HEK293 (cell line): ENCODE results near the gene P2RX1.

Source experiments
- CTCF ChIA-PET: fragments of 350-600 bp; formaldehyde crosslinking; extraction: SDS; loops from one replicate; lab custom pipeline; 2021; ENCODE audit warnings: antibody characterized with exemption; lab: Yijun Ruan, JAX
- POLR2A ChIA-PET: fragments of 300-600 bp; formaldehyde crosslinking; extraction: SDS; loops from one replicate; lab custom pipeline; 2020; ENCODE audit warnings: antibody characterized with exemption, inconsistent platforms; lab: Yijun Ruan, JAX
- H3K27ac ChIP-seq: fragments of 200-500 bp; sonication (Bioruptor generic); 2 replicates; pipeline ENCODE4 v1.5.1; 2014; ENCODE audit warnings: low read depth, low read length, control low read depth, inconsistent platforms; ENCODE audit errors: extremely low read depth
- H3K36me3 ChIP-seq, 2 experiments: fragments of 200-500 bp in 1 of 2; sonication (Bioruptor generic) in 1 of 2; 1 replicate in 1 of 2; 2 replicates in 1 of 2; pipeline ENCODE4 v1.5.1; 2014 to 2017; ENCODE audit warnings: inconsistent platforms in 2 of 2, low read length in 2 of 2; ENCODE audit not compliant: control insufficient read depth in 2 of 2, insufficient read depth in 1 of 2
- H3K4me1 ChIP-seq: fragments of 200-500 bp; sonication (Bioruptor generic); 2 replicates; pipeline ENCODE4 v1.5.1; 2014; ENCODE audit warnings: mild to moderate bottlenecking, low read length, inconsistent platforms; ENCODE audit not compliant: control insufficient read depth, insufficient read depth
- H3K4me3 ChIP-seq: 2 replicates; pipeline ENCODE4 v1.5.1; 2011; ENCODE audit warnings: low read depth, mild to moderate bottlenecking, control low read depth, low read length, moderate library complexity
- H3K9me3 ChIP-seq: fragments of 200-500 bp; sonication (Bioruptor generic); 2 replicates; pipeline ENCODE4 v1.5.1; 2014; ENCODE audit warnings: low read depth, low read length, inconsistent platforms; ENCODE audit not compliant: control insufficient read depth, insufficient read depth
- EGR2 ChIP-seq: fragments of 450-650 bp; formaldehyde crosslinking; IDR thresholded peaks from 2 replicates; pipeline ENCODE4 v1.5.1; 2016; ENCODE audit warnings: low read depth, missing biosample characterization, missing genetic modification characterization
- GLIS2 ChIP-seq: fragments of 450-650 bp; formaldehyde crosslinking; IDR thresholded peaks from 2 replicates; pipeline ENCODE4 v1.5.1; 2016; ENCODE audit warnings: missing biosample characterization, missing genetic modification characterization
- HOXC10 ChIP-seq: sonication (generic); formaldehyde crosslinking; IDR thresholded peaks from 2 replicates; pipeline ENCODE4 v1.8.1; 2023; ENCODE audit warnings: mild to moderate bottlenecking, missing genetic modification reagents
- HOXD13 ChIP-seq: sonication (generic); formaldehyde crosslinking; IDR thresholded peaks from 2 replicates; pipeline ENCODE4 v1.8.0; 2022; ENCODE audit warnings: missing genetic modification reagents, borderline replicate concordance
- KLF1 ChIP-seq: fragments of 450-650 bp; formaldehyde crosslinking; IDR thresholded peaks from 2 replicates; pipeline ENCODE4 v1.5.1; 2016; ENCODE audit warnings: missing biosample characterization, missing genetic modification characterization
- REPIN1 ChIP-seq: fragments of 450-650 bp; formaldehyde crosslinking; IDR thresholded peaks from 2 replicates; pipeline ENCODE4 v1.5.1; 2017; ENCODE audit warnings: missing biosample characterization, missing genetic modification characterization, low read depth
- SETDB1 ChIP-seq: IDR thresholded peaks from one replicate; pipeline ENCODE4 v1.6.1; 2017; ENCODE audit warnings: mild to moderate bottlenecking, low read length, moderate library complexity, mixed read lengths; ENCODE audit not compliant: insufficient read length
- ZFHX2 ChIP-seq: fragments of 450-650 bp; formaldehyde crosslinking; conservative IDR thresholded peaks from 2 replicates; pipeline ENCODE4 v1.5.1; 2016; ENCODE audit warnings: missing biosample characterization, missing genetic modification characterization
- ZIC2 ChIP-seq: fragments of 450-650 bp; formaldehyde crosslinking; IDR thresholded peaks from 2 replicates; pipeline ENCODE4 v1.5.1; 2016; ENCODE audit warnings: missing biosample characterization, missing genetic modification characterization
- ZNF140 ChIP-seq: fragments of 450-650 bp; formaldehyde crosslinking; IDR thresholded peaks from 2 replicates; pipeline ENCODE4 v1.5.1; 2016; ENCODE audit warnings: missing biosample characterization, missing genetic modification characterization
- ZNF157 ChIP-seq: fragments of 450-650 bp; formaldehyde crosslinking; IDR thresholded peaks from 2 replicates; pipeline ENCODE4 v1.5.1; 2016; ENCODE audit warnings: missing biosample characterization, missing genetic modification characterization
- ZNF2 ChIP-seq: fragments of 450-650 bp; formaldehyde crosslinking; IDR thresholded peaks from 2 replicates; pipeline ENCODE4 v1.5.1; 2016; ENCODE audit warnings: missing biosample characterization, missing genetic modification characterization
- ZNF239 ChIP-seq: fragments of 450-650 bp; formaldehyde crosslinking; IDR thresholded peaks from 2 replicates; pipeline ENCODE4 v1.5.1; 2016; ENCODE audit warnings: missing biosample characterization, missing genetic modification characterization
- ZNF529 ChIP-seq: fragments of 450-650 bp; formaldehyde crosslinking; IDR thresholded peaks from 2 replicates; pipeline ENCODE4 v1.5.1; 2017; ENCODE audit warnings: missing genetic modification characterization, missing biosample characterization; ENCODE audit not compliant: insufficient replicate concordance
- ZNF677 ChIP-seq: fragments of 450-650 bp; IDR thresholded peaks from 2 replicates; pipeline ENCODE4 v1.5.0; 2018; ENCODE audit warnings: missing biosample characterization, mild to moderate bottlenecking, missing genetic modification characterization, moderate library complexity
- ZNF791 ChIP-seq: fragments of 450-650 bp; formaldehyde crosslinking; IDR thresholded peaks from 2 replicates; pipeline ENCODE4 v1.5.1; 2016; ENCODE audit warnings: missing biosample characterization, missing genetic modification characterization
- ZXDB ChIP-seq: fragments of 450-650 bp; formaldehyde crosslinking; IDR thresholded peaks from 2 replicates; pipeline ENCODE4 v1.5.1; 2016; ENCODE audit warnings: missing biosample characterization, missing genetic modification characterization
- TF ChIP-seq, protein P1 (sequence below): fragments of 450-650 bp; formaldehyde crosslinking; IDR thresholded peaks from 2 replicates; pipeline ENCODE4 v1.5.1; 2017; ENCODE audit warnings: missing biosample characterization, missing genetic modification characterization
- TF ChIP-seq, protein P2 (sequence below): fragments of 450-650 bp; formaldehyde crosslinking; IDR thresholded peaks from 2 replicates; pipeline ENCODE4 v1.5.1; 2016; ENCODE audit warnings: missing biosample characterization, missing genetic modification characterization
- TF ChIP-seq, protein P3 (sequence below): fragments of 450-650 bp; formaldehyde crosslinking; IDR thresholded peaks from 2 replicates; pipeline ENCODE4 v1.5.1; 2016; ENCODE audit warnings: missing biosample characterization, missing genetic modification characterization
- TF ChIP-seq, protein P4 (sequence below): fragments of 450-650 bp; IDR thresholded peaks from 2 replicates; pipeline ENCODE4 v1.5.1; 2018; ENCODE audit warnings: missing biosample characterization, mild to moderate bottlenecking, missing genetic modification characterization
- TF ChIP-seq, protein P5 (sequence below): fragments of 450-650 bp; formaldehyde crosslinking; IDR thresholded peaks from 2 replicates; pipeline ENCODE4 v1.5.1; 2016; ENCODE audit warnings: missing biosample characterization, missing genetic modification characterization

Gene P2RX1

DNA sequence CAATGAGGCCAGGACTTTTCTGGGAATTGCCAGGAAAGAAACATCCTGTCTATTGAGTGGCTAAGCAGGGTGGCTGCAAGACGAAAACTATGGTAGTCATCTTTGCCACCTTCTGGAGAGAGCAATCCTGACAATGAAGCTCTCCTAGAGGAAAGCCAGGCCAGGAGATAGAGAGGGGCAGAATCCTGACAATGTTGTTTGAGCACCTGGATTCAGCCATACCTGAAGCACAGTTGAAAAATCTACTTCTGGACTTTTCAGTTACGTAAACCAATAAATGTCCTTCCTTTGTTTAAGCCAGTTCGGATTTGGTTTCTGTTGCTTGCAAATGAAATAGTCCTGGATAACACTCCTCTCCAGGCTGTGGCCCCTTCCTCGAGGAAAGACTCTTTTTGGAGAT, 9.4 kb downstream of the P2RX1 start (continued):
- TF ChIP-seq, protein P1, sequence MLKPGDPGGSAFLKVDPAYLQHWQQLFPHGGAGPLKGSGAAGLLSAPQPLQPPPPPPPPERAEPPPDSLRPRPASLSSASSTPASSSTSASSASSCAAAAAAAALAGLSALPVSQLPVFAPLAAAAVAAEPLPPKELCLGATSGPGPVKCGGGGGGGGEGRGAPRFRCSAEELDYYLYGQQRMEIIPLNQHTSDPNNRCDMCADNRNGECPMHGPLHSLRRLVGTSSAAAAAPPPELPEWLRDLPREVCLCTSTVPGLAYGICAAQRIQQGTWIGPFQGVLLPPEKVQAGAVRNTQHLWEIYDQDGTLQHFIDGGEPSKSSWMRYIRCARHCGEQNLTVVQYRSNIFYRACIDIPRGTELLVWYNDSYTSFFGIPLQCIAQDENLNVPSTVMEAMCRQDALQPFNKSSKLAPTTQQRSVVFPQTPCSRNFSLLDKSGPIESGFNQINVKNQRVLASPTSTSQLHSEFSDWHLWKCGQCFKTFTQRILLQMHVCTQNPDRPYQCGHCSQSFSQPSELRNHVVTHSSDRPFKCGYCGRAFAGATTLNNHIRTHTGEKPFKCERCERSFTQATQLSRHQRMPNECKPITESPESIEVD (tag by site-specific recombination): no peak
- TF ChIP-seq, protein P2, sequence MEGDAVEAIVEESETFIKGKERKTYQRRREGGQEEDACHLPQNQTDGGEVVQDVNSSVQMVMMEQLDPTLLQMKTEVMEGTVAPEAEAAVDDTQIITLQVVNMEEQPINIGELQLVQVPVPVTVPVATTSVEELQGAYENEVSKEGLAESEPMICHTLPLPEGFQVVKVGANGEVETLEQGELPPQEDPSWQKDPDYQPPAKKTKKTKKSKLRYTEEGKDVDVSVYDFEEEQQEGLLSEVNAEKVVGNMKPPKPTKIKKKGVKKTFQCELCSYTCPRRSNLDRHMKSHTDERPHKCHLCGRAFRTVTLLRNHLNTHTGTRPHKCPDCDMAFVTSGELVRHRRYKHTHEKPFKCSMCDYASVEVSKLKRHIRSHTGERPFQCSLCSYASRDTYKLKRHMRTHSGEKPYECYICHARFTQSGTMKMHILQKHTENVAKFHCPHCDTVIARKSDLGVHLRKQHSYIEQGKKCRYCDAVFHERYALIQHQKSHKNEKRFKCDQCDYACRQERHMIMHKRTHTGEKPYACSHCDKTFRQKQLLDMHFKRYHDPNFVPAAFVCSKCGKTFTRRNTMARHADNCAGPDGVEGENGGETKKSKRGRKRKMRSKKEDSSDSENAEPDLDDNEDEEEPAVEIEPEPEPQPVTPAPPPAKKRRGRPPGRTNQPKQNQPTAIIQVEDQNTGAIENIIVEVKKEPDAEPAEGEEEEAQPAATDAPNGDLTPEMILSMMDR (tag by site-specific recombination): no peak

DNA sequence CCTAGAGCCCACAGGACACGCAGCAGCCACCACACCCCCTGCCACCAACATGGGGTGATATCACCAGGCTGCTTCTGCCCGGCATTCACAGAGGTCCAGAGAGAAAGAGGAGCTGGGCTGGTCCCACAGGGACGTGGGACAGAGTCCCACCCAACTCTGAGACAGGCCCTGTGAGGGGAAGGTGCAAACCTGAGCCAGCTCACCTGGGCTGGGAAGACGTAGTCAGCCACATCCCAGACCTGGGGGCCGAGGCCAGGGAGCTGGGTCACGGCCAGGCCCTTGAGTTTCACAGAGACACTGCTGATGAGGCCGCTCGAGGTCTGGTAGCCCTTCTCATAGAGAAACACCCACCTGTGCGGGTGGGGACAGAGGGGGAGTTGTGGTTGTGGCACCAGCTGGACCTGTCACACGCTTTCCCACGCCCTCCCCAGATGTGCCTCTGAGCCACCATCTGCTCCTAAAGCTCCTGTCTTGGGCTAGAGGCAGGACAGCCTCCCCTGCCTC, 11.2 kb downstream of the P2RX1 start:
- no peaks in the 10 kb centered on the region for H3K4me1 ChIP-seq
- CTCF ChIA-PET: interaction anchor here (4.1 to 7.3 kb wide), 2 partner anchors 8 to 60 kb away, joined by 52 to 60 read pairs; partner anchors contain the start of gene NCBP3
- TF ChIP-seq EGR2 (tag by site-specific recombination) (peak; percentile 35), ZNF2 (tag by site-specific recombination) (no peak), ZFHX2 (0 out of 2 replicates have a peak, but pooled peaks have one; percentile 21), KLF1 (peak; percentile 73)
- TF ChIP-seq, all 188 proteins: peak for 3
- H3K36me3 ChIP-seq: no peaks in the 10 kb centered on the region
- POLR2A ChIA-PET: interaction anchor here (0.6 kb wide), 1 partner anchor 58 kb away, joined by 4 read pairs; no protein-coding TSS in a partner anchor
- H3K9me3 ChIP-seq: no peaks in the 10 kb centered on the region
- no peak overlapping the region for H3K4me3 ChIP-seq
- no peak overlapping the region for H3K27ac ChIP-seq

DNA sequence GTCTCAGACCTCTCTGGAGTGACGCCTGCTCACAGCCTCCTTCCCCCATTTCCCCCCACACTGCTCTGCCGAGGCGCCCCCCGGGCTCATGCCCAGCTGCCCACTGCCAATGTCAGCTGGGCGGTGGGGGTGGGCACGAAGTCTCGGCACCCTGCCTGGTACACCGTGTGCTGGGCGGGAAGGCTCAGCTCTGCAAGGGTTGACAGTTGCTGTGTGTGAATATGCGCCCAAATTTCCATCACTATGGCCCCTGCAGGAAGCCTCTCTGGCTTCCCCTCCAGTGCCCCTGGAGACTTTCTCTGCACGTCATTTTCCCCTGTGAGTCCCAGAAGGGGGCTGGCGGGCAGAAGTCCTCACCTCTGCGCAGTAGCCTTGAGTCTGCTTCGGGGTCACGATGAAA, 11.8 kb downstream of the P2RX1 start:
- ChIA-PET POLR2A (interaction anchor here (0.6 kb wide), 1 partner anchor 57 kb away, joined by 4 read pairs; no protein-coding TSS in a partner anchor), CTCF (interaction anchor here (0.7 to 7.3 kb wide), 4 partner anchors 9 to 812 kb away, joined by 3 to 60 read pairs (median 28); partner anchors contain the start of gene NCBP3)
- H3K4me3 ChIP-seq: no peak overlapping the region

DNA sequence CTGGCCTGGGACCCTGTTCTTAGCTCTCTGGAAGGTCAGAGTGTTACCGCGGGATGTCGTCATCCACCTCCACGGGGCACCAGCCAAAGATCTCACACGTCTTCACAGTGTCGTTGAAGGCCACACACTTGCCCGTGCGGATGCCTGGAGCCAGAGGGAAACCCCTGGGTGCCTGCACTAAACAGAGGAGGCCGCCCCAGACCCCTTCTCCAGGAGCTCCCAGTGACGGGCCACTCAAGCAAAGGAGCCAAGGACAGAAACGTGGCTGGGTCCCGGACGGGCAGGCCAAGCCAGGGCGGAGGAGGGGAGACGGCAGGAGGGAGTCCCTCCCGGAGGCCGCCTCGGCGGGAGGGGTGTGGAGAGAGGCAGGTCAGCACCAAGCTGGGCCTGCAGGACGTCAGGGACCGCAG, 12.4 kb downstream of the P2RX1 start:
- H3K9me3 ChIP-seq: no peaks in the 10 kb centered on the region
- H3K4me3 ChIP-seq: no peak overlapping the region
- H3K27ac ChIP-seq: no peak overlapping the region
- H3K4me1 ChIP-seq: no peaks in the 10 kb centered on the region
- H3K36me3 ChIP-seq: no peaks in the 10 kb centered on the region
- POLR2A ChIA-PET: interaction anchor here (0.6 kb wide), 1 partner anchor 11 kb away, joined by 3 read pairs; the partner anchor contains the start of gene CAMKK1
- CTCF ChIA-PET: interaction anchor here (0.7 to 7.3 kb wide), 3 partner anchors 9 to 813 kb away, joined by 3 to 60 read pairs (median 3); no protein-coding TSS in a partner anchor
- no peak for TF ChIP-seq REPIN1 (tag by site-specific recombination)
- TF ChIP-seq ZNF791: no peak
- no peak for TF ChIP-seq ZNF529 (tag by site-specific recombination)
- TF ChIP-seq ZIC2 (tag by site-specific recombination): peak; percentile 75
- TF ChIP-seq SETDB1: no peak
- TF ChIP-seq, protein P3, sequence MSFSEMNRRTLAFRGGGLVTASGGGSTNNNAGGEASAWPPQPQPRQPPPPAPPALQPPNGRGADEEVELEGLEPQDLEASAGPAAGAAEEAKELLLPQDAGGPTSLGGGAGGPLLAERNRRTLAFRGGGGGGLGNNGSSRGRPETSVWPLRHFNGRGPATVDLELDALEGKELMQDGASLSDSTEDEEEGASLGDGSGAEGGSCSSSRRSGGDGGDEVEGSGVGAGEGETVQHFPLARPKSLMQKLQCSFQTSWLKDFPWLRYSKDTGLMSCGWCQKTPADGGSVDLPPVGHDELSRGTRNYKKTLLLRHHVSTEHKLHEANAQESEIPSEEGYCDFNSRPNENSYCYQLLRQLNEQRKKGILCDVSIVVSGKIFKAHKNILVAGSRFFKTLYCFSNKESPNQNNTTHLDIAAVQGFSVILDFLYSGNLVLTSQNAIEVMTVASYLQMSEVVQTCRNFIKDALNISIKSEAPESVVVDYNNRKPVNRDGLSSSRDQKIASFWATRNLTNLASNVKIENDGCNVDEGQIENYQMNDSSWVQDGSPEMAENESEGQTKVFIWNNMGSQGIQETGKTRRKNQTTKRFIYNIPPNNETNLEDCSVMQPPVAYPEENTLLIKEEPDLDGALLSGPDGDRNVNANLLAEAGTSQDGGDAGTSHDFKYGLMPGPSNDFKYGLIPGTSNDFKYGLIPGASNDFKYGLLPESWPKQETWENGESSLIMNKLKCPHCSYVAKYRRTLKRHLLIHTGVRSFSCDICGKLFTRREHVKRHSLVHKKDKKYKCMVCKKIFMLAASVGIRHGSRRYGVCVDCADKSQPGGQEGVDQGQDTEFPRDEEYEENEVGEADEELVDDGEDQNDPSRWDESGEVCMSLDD (tag by site-specific recombination): no peak
- 0 out of 2 replicates have a peak, but pooled peaks have one; percentile 23 for TF ChIP-seq HOXD13 (CRISPR knock-in tag)
- TF ChIP-seq ZXDB (tag by site-specific recombination): no peak
- TF ChIP-seq HOXC10 (CRISPR knock-in tag): no peak
- no peak for TF ChIP-seq ZNF239 (tag by site-specific recombination)
- TF ChIP-seq, protein P4, sequence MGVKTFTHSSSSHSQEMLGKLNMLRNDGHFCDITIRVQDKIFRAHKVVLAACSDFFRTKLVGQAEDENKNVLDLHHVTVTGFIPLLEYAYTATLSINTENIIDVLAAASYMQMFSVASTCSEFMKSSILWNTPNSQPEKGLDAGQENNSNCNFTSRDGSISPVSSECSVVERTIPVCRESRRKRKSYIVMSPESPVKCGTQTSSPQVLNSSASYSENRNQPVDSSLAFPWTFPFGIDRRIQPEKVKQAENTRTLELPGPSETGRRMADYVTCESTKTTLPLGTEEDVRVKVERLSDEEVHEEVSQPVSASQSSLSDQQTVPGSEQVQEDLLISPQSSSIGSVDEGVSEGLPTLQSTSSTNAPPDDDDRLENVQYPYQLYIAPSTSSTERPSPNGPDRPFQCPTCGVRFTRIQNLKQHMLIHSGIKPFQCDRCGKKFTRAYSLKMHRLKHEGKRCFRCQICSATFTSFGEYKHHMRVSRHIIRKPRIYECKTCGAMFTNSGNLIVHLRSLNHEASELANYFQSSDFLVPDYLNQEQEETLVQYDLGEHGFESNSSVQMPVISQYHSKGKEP (tag by site-specific recombination): no peak
- no peak for TF ChIP-seq ZNF157
- TF ChIP-seq ZNF677 (tag by site-specific recombination): no peak

More for the DNA sequence above, 11.8 kb downstream of the P2RX1 start:
- Histone ChIP-seq H3K9me3 (no peaks in the 10 kb centered on the region), H3K36me3 (no peaks in the 10 kb centered on the region), H3K4me1 (no peaks in the 10 kb centered on the region), H3K27ac (no peak overlapping the region)
- no peak for TF ChIP-seq ZNF140 (tag by site-specific recombination)
- TF ChIP-seq, protein P5, sequence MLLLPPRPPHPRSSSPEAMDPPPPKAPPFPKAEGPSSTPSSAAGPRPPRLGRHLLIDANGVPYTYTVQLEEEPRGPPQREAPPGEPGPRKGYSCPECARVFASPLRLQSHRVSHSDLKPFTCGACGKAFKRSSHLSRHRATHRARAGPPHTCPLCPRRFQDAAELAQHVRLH (tag by site-specific recombination): no peak
- TF ChIP-seq GLIS2 (tag by site-specific recombination): 0 out of 2 replicates have a peak, but pooled peaks have one; percentile 24
- no peak for TF ChIP-seq SETDB1
